Measurements from ENCODE around the gene RNLS.

- TF ChIP-seq CTCF (IDR thresholded peaks at IDR 0.05) (no peak), POLR2A (IDR thresholded peaks at IDR 0.05) (no peak)
Observed at GRCh38 chr10:88332503-88333247, 250.4 kb downstream of the RNLS start.

Data from testis (tissue), 2 donors.